Esophagus squamous epithelium (tissue), 4 donors: ENCODE measurements around the gene C2orf74.
"Not testable (repeated sequence)": the region's sequence is repeated elsewhere in the genome, so short reads cannot be mapped to it uniquely, and the experiment has no call there.

Source experiments
- POLR2A ChIP-seq, 4 donors: fragments of 450-650 bp; IDR thresholded peaks; one replicate each; pipeline ENCODE4 v1.6.1; 2017; ENCODE audit warnings: antibody characterized with exemption in 4 of 4, mild to moderate bottlenecking in 4 of 4, moderate library complexity in 3 of 4
- TF ChIP-seq, protein P1 (sequence below), 6 experiments: fragments of 450-650 bp in 4 of 6; fragments of 200-600 bp in 2 of 6; sonication (generic) in 2 of 6; IDR thresholded peaks; one replicate each; pipeline ENCODE4 v1.5.1; 2016 to 2019; ENCODE audit warnings: antibody characterized with exemption in 6 of 6, mild to moderate bottlenecking in 4 of 6, moderate library complexity in 4 of 6

DNA sequence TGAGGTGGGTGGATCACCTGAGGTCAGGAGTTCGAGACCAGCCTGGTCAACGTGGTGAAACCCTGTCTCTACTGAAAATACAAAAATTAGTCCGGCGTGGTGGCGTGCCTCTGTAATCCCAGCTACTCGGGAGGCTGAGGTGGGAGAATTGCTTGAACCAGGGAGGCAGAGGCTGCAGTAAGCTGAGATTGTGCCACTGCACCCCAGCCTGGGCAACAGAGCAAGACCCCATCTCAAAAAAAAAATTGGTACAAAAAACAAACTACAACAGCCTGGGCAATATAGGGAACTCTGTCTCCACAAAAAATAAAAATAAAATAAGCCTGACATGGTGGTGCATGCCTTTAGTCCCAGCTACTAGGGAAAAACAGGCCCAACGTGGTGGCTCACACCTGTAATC is 3.1 kb downstream of the C2orf74 start:
- TF ChIP-seq POLR2A (IDR thresholded peaks at IDR 0.05): not testable (repeated sequence)
- TF ChIP-seq, protein P1, sequence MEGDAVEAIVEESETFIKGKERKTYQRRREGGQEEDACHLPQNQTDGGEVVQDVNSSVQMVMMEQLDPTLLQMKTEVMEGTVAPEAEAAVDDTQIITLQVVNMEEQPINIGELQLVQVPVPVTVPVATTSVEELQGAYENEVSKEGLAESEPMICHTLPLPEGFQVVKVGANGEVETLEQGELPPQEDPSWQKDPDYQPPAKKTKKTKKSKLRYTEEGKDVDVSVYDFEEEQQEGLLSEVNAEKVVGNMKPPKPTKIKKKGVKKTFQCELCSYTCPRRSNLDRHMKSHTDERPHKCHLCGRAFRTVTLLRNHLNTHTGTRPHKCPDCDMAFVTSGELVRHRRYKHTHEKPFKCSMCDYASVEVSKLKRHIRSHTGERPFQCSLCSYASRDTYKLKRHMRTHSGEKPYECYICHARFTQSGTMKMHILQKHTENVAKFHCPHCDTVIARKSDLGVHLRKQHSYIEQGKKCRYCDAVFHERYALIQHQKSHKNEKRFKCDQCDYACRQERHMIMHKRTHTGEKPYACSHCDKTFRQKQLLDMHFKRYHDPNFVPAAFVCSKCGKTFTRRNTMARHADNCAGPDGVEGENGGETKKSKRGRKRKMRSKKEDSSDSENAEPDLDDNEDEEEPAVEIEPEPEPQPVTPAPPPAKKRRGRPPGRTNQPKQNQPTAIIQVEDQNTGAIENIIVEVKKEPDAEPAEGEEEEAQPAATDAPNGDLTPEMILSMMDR (IDR thresholded peaks at IDR 0.05): not testable (repeated sequence)
